ENCODE data around the gene SH3PXD2A.
"Not testable (repeated sequence)": the region's sequence is repeated elsewhere in the genome, so short reads cannot be mapped to it uniquely, and the experiment has no call there.

SH3PXD2A gene

DNA sequence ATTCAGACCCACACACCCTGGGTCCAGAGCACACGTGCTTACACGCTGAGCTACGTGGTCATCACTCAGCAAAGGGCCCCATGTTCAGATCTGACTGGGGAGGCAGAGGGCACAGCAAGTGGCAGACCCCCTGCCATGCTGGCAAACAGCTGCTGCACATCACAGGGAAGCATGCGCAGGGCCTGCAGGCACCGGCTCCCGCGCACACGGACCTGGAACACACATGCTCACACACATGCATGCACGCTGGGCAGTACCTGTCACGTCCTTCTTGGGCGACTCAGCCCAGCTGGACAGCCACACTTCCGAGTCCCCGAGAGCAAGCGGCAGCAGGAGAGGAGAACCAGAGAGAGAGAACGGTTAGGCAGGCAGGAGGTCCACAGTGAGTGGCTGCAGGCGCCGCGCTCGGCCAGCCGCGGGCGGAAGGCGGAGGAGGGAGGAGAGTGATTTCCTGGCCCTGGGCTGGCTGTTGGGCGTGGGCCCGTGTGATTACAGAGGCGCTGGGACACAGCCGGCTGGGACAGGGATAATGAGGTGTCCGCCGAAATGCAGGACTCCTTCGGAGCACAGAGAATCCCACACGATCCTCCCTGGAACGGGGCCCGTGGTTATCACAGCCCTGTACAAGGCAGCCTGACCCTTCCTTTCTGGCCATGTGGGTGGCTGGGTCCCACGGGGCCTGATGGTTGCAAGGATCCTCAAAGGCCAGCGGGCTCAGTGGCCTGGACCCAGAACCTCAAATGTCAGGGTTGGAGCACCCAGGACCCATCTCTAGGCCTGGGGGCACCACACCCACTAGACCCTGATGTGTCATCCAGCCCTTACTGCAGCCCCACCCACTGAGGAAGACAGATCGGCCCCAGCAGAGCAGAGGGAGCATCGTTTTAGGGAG, 186.8 kb downstream of the SH3PXD2A start:
- H3K27ac Mint-ChIP-seq: peak overlapping the region; percentile 84
- no peaks in the 10 kb centered on the region for H3K27me3 Mint-ChIP-seq
- H3K4me3 Mint-ChIP-seq: peak overlapping the region; percentile 79 to 81
- peaks cover 6 to 11% of the 10 kb centered on the region in 2 donors for H3K36me3 Mint-ChIP-seq
- no peak for DNase-seq
- H3K4me1 Mint-ChIP-seq: peaks cover 20 to 36% of the 10 kb centered on the region in 2 donors
- H3K9me3 Mint-ChIP-seq: no peaks in the 10 kb centered on the region
- peak; percentile 65 to 68 for ATAC-seq (replicated peaks)

DNA sequence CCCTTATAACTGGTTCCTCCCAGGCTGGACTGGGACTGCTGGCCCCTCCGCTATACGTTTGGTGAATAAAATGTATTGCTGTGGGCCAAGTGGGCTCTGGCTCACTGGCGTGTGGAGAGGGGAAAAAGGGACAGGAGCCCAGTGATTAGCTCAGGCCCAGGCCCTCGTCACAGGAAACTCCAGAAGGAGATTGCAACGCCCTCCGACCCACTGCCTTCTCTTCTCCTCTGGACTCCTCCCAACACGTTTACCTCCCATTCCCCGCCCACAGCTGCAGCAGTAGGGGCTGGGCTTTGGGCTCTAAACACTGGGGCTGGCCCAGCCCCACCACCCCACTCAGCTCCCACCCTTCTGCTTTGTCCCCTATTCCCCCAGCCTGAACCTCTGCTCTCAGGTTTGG, 188.0 kb downstream of the SH3PXD2A start:
- no peaks in the 10 kb centered on the region for H3K27me3 Mint-ChIP-seq
- no peak for DNase-seq
- no peak overlapping the region for H3K27ac Mint-ChIP-seq
- no peak for ATAC-seq (replicated peaks)
- H3K36me3 Mint-ChIP-seq: peaks cover 6 to 11% of the 10 kb centered on the region in 2 donors
- no peaks in the 10 kb centered on the region for H3K9me3 Mint-ChIP-seq
- H3K4me3 Mint-ChIP-seq: no peak overlapping the region
- peaks cover 22 to 36% of the 10 kb centered on the region in 2 donors for H3K4me1 Mint-ChIP-seq

DNA sequence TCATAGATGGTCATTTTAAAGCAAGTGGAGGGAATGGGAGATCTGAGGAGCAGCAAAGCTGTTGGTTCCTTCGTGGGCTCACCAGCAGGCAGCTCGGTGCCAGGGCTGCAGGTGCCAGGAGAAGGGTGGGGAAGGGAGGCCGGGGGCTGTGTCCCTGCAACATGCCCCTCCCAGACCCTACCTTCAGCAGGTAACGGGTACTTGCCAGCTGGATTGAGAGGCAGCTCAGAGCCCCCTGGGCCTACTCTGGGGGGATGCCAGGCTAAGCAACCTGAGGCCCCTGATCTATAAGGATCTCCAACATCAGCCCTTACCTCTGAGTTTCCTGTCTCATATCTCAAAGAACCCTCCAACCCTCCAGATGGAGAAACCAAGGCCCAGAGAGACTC, 188.6 kb downstream of the SH3PXD2A start:
- no peak overlapping the region for H3K4me3 Mint-ChIP-seq
- no peak for ATAC-seq (replicated peaks)

DNA sequence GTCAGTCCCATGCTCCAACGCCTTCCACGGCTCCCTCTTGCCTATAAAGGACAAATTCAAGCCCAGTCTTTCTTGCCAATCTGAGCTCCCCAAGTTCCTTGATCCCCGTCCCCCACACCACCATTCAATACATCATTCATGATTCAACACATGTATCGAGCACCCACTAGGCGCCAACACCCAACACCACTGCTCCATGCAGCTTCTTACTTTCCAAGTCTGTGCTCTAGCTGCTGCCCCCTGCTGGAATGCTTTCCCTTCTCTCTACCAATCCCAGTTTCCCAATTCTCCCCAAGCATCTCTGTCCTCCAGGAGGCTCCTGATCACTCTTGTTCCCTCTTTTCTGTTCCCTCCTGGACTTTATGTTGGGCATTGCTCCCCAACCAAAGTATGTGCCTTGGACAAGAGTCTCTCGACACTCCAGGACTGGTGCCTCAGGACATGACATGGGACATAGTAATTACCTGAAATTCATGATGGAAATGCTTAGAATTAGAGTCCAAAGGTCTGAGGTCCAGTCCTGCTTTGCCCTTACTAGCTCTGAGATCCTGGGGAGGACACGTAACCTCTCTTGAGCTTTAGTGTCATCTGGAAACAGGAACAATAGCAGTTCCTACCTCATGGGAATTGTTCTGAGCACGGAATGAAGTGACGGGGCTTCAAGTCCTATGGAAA, 189.2 kb downstream of the SH3PXD2A start:
- Mint-ChIP-seq H3K27me3 (no peaks in the 10 kb centered on the region), H3K4me1 (peaks cover 22 to 36% of the 10 kb centered on the region in 2 donors), H3K27ac (no peak overlapping the region), H3K4me3 (no peak overlapping the region), H3K36me3 (peaks cover 6 to 11% of the 10 kb centered on the region in 2 donors), H3K9me3 (no peaks in the 10 kb centered on the region)
- no peak for ATAC-seq (replicated peaks)
- no peak for DNase-seq

More for the DNA sequence above, 188.6 kb downstream of the SH3PXD2A start:
- no peaks in the 10 kb centered on the region for H3K27me3 Mint-ChIP-seq
- DNase-seq: no peak
- H3K9me3 Mint-ChIP-seq: no peaks in the 10 kb centered on the region
- no peak overlapping the region for H3K27ac Mint-ChIP-seq
- peaks cover 22 to 36% of the 10 kb centered on the region in 2 donors for H3K4me1 Mint-ChIP-seq
- H3K36me3 Mint-ChIP-seq: peaks cover 6 to 11% of the 10 kb centered on the region in 2 donors

DNA sequence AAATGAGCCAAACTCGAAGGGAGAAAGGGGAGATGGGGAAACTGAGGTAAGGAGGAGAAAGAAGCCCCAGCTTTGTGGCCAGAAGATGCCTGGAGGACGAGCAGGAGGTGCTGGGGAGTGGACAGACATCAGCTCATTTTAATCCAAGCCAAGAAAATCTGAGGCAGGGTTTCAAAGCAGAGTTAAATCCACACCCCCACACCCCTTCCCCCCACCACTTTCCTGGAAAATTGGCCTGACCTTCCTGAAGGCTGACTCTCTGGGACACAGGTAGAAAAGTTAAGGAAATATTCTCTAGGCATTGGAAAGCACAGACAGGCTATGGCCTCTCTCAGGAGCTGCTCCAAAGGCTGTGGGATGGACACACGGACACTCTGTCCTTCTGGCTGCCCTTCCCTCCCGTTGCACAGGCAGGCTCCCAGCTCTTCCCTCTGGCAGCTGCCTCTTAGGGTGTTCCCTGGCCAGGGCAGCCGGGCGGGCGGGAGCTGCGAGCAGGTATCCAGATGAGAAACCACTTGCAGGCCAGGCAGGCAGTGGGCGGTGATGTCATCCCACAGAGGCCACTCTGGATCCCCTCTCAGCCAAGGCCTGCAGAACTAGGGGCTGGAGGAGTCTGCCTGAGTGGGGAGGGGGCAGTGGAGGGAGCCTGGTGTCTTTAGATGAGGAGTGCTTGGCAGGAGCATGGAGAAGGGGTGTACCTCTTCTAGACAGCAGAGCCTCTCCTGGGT, 190.1 kb downstream of the SH3PXD2A start:
- H3K36me3 Mint-ChIP-seq: peaks cover 9 to 12% of the 10 kb centered on the region in 2 donors
- ATAC-seq (replicated peaks): no peak
- H3K4me3 Mint-ChIP-seq: no peak overlapping the region
- H3K9me3 Mint-ChIP-seq: no peaks in the 10 kb centered on the region
- no peaks in the 10 kb centered on the region for H3K27me3 Mint-ChIP-seq
- H3K27ac Mint-ChIP-seq: no peak overlapping the region
- peaks cover 27 to 38% of the 10 kb centered on the region in 2 donors for H3K4me1 Mint-ChIP-seq
- DNase-seq: no peak

DNA sequence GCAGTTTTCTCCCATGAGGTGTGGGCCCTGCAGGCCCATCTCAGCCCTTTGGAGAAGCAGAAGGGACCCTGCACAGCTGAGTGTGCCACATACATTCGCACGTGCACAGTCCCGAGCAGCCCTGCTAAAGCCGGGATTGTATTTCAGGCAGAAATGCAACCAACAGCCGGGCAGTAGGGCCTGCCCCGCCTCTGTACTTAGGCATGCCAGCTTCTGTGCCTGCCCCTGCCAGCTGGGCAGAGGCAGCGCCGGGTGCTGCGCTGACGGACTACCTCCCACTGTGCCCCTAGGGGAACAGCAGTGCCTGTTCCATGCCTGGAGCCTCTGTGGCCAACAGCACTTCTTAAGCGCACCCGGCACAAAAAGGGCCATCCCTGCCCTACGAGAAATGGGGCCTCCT, 191.6 kb downstream of the SH3PXD2A start:
- no peaks in the 10 kb centered on the region for H3K9me3 Mint-ChIP-seq
- no peak overlapping the region for H3K27ac Mint-ChIP-seq
- H3K4me3 Mint-ChIP-seq: no peak overlapping the region
- no peak for ATAC-seq (replicated peaks)
- no peaks in the 10 kb centered on the region for H3K27me3 Mint-ChIP-seq
- H3K4me1 Mint-ChIP-seq: peaks cover 26 to 41% of the 10 kb centered on the region in 2 donors
- H3K36me3 Mint-ChIP-seq: peaks cover 12 to 18% of the 10 kb centered on the region in 2 donors
- DNase-seq: no peak

DNA sequence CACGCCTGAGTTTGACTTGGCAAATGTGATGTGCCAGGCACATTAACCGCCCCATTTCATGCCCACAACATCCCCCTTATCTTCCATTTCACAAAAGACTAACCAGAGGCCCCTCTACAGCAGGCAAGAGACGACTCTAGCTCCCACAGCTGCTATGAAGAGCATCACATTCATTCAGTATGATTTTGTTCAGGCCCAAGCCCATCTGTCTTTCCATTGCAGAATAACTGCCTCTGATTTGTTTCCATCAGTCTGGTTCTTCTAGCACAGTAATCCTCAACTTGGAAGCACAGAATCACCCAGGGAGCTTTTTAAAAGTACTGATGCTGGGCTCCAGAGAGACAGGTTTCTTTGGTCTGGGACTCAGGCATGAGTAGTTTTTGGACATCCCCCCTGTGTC, 192.1 kb downstream of the SH3PXD2A start:
- ATAC-seq (replicated peaks) (no peak), DNase-seq (no peak)
- Mint-ChIP-seq H3K9me3 (no peaks in the 10 kb centered on the region), H3K36me3 (peaks cover 15 to 21% of the 10 kb centered on the region in 2 donors), H3K4me3 (no peak overlapping the region), H3K27ac (no peak overlapping the region), H3K27me3 (no peaks in the 10 kb centered on the region), H3K4me1 (peaks cover 22 to 39% of the 10 kb centered on the region in 2 donors)

DNA sequence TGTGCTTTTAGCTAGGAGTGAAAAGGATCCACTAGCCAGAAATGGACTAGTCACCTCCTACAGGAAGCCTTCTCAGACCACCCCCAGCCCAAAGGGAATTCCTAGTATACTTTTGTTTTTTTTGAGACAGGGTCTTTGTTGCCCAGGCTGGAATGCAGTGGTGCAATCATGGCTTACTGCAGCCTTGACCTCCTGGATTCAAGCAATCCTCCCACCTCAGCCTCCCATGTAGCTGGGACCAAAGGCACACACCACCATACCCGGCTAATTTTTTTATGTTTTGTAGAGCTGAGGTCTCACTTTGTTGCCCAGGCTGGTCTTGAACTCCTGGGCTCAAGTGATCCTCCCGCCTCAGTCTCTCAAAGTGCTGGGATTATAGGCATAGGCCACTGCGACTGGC, 192.7 kb downstream of the SH3PXD2A start:
- peaks cover 22 to 37% of the 10 kb centered on the region in 2 donors for H3K4me1 Mint-ChIP-seq
- not testable (repeated sequence) for H3K27ac Mint-ChIP-seq; ATAC-seq (replicated peaks); H3K4me3 Mint-ChIP-seq; DNase-seq; H3K27me3 Mint-ChIP-seq; H3K9me3 Mint-ChIP-seq
- H3K36me3 Mint-ChIP-seq: peaks cover 20 to 26% of the 10 kb centered on the region in 2 donors

DNA sequence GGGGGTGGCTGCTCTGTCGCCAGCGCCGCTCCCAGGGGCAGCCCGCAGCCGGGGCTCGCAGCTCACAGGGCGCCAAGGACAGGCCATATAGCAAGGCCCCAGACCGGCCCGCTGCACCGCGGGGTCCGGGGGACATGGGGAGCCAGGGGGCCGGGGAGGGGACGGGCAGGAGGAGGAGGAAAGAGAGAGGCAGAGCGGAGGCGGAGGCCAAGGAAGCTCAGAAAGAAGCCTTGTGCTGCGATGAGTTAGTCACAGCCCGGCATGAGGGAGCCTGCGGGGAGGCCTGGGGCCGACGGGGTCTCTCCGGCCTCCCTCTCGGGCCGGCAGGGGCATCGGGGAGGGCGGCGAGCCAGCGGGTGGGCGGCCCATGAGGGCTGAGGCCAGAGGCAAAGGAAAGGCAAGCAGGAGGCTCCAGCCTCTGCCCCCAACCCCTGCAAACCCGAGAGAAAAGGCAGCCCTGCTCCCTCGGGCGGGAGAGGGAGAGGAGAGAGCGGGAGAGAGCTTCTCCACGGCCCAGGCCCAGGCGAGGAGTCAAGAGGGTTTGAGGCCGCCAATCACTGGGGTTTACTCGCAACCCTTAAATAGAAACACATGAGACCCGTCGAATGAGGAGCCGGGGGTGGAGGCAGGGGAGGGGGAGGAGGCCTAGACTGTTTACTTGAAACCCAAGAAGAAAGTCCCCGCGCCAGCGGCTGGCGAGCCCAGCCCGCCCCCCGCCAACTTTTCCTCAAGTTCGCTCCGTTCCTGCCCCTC, 194.0 kb downstream of the SH3PXD2A start:
- DNase-seq (no peak), ATAC-seq (replicated peaks) (peak; percentile 25 to 54)
- peak overlapping the region; percentile 62 for H3K27ac Mint-ChIP-seq
- H3K27me3 Mint-ChIP-seq: no peaks in the 10 kb centered on the region
- H3K9me3 Mint-ChIP-seq: peaks cover 0 to 5% of the 10 kb centered on the region in 2 donors
- peak overlapping the region; percentile 93 to 96 for H3K4me3 Mint-ChIP-seq
- H3K36me3 Mint-ChIP-seq: peaks cover 22 to 36% of the 10 kb centered on the region in 2 donors
- peaks cover 18 to 28% of the 10 kb centered on the region in 2 donors for H3K4me1 Mint-ChIP-seq

DNA sequence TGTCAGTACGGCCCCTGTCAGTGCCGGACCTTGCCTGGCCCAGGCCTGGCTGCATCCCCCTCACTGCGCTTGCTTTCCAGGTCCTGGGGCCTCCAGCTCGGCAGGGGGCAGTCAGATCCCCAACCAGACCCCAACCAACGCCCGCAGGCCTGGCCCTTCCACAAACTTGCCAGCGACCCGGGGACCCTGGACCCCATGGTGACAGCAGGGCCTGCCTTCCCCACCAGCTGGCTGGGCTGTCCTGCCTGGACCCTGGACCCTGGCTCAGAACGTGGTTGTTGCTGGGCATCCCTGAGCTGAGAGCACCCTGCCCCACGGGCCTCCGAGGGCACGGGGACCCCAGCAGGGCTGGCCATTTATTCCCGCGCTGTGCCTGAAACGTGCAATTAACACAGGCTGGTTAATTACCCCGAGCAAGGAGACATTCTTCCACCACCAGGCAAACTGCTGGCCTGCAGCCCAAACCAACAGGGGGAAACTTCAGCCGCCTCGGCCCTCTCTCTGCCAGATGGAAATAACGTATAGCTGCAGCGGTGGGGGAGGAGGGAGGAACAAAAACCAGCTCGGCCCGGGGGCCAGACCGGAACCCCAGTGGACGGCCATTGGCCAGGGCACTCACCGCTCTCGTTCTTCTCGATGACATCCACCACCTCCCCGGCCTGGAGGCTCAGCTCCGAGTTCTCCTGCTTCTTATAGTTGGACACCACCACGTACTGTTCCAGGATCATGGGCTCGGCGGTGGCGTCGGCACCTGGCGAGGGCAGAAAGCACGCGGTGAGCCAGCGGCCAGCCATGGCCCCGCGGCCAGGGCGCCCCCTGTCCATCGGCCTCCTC, 194.8 kb downstream of the SH3PXD2A start:
- no peak for DNase-seq
- Mint-ChIP-seq H3K4me1 (peaks cover 14 to 28% of the 10 kb centered on the region in 2 donors), H3K9me3 (peaks cover 0 to 5% of the 10 kb centered on the region in 2 donors), H3K27ac (peak overlapping the region; percentile 92), H3K36me3 (peaks cover 25 to 30% of the 10 kb centered on the region in 2 donors), H3K27me3 (no peaks in the 10 kb centered on the region), H3K4me3 (peak overlapping the region; percentile 93 to 96)
- peak; percentile 41 to 47 for ATAC-seq (replicated peaks)

DNA sequence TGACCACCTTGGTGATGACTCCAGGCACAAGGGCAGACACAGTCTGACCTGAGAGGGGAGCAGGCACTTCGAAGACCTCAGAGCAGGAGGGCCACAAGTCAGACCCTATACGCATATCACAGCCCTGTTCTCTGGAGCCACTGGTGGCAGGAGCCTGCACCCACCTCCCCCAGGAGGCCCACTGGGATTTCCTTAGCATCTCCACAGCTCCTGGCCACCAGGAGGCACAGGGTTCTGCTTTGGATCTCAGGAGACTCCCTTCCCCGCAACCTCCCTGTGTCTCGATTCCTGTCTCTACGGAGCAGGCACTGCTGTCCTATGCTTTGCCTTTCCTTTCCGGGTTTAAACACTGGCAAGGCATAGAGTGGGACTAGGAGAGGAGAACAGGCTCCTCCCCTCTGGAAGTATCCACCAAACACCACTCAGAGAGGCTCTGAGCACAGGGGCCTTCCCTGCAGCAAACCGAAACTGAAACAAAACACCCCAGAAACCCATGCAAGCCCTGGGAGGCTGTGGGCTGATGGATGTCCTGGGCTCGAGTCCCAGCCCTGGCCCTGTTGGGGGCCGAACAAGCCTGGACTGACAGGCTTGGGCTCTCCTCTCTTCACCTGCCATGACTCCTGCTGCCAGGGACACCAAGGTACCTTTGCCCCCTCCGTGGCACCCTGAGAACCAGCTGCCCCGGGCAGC, 195.6 kb downstream of the SH3PXD2A start:
- DNase-seq: peak; percentile 46
- H3K36me3 Mint-ChIP-seq: peaks cover 23 to 27% of the 10 kb centered on the region in 2 donors
- peaks cover 14 to 20% of the 10 kb centered on the region in 2 donors for H3K4me1 Mint-ChIP-seq
- H3K4me3 Mint-ChIP-seq: peak overlapping the region; percentile 93 to 96
- no peaks in the 10 kb centered on the region for H3K27me3 Mint-ChIP-seq
- H3K27ac Mint-ChIP-seq: peak overlapping the region; percentile 92
- H3K9me3 Mint-ChIP-seq: peaks cover 0 to 5% of the 10 kb centered on the region in 2 donors
- peak; percentile 82 to 91 for ATAC-seq (replicated peaks)

DNA sequence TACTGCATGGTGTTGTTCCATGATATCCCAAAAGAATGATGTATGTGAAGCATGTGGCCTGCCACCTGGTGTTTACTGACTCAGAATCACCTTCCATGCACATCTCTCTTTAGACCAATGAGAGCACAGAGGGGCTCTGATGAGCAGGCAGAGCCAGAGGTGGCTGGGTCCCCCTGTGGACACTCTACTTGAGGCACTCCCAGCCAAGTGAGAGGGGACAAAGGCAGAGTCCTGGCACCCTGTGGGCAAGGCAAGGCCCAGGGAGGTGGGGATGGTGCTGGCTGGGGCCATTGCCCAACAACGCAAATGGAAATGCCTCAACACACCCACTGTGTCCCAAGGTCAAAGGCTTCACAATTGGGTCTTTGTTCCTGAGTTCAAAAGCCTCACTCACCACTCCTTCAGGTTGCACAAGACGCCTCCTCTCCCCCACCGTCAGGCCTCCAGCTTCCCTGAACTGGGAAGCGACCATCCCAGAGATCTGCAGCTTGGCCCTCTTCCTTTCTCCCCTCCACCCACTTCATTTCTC, 197.3 kb downstream of the SH3PXD2A start:
- ATAC-seq (replicated peaks) (no peak), DNase-seq (no peak)
- Mint-ChIP-seq H3K27ac (no peak overlapping the region), H3K27me3 (no peaks in the 10 kb centered on the region), H3K4me3 (no peak overlapping the region), H3K4me1 (peaks cover 13 to 19% of the 10 kb centered on the region in 2 donors), H3K36me3 (peaks cover 21 to 26% of the 10 kb centered on the region in 2 donors), H3K9me3 (peaks cover 0 to 5% of the 10 kb centered on the region in 2 donors)

Measured in stimulated activated naive B cell treated with anti-CD40 and anti-IgM and Interleukin-4, amounts not matched to agents 10 μg/mL and 1 μg/mL and 100 μg/mL, for 72 hours (primary cell).